Raji (cell line): Measurements from ENCODE around the gene PDE6C.

Source experiments
- POLR2A ChIP-seq: IDR thresholded peaks from 2 replicates; pipeline ENCODE4 v1.6.1; 2011; ENCODE audit warnings: low read depth, low read length, control low read depth; ENCODE audit not compliant: insufficient read depth

PDE6C gene

GRCh38 chr10:93589648-93590562, 22.4 kb upstream of the PDE6C start:
- no peak for TF ChIP-seq POLR2A

GRCh38 chr10:93590638-93591037, 21.7 kb upstream of the PDE6C start:
- TF ChIP-seq POLR2A = no peak

- TF ChIP-seq POLR2A = no peak
Measured at GRCh38 chr10:93591065-93591808, 21.1 kb upstream of the PDE6C start.

GRCh38 chr10:93593254-93593653, 19.1 kb upstream of the PDE6C start:
- no peak for TF ChIP-seq POLR2A

GRCh38 chr10:93593749-93594148, 18.6 kb upstream of the PDE6C start:
- TF ChIP-seq POLR2A = no peak

GRCh38 chr10:93594518-93594917, 17.8 kb upstream of the PDE6C start:
- no peak for TF ChIP-seq POLR2A

GRCh38 chr10:93595378-93596161, 16.8 kb upstream of the PDE6C start:
- TF ChIP-seq POLR2A = no peak

GRCh38 chr10:93596539-93596938, 15.8 kb upstream of the PDE6C start:
- TF ChIP-seq POLR2A = no peak

GRCh38 chr10:93597075-93597599, 15.2 kb upstream of the PDE6C start:
- no peak for TF ChIP-seq POLR2A

GRCh38 chr10:93598157-93598556, 14.2 kb upstream of the PDE6C start:
- TF ChIP-seq POLR2A = no peak

- no peak for TF ChIP-seq POLR2A
Measured at GRCh38 chr10:93599335-93599734, 13.0 kb upstream of the PDE6C start.

GRCh38 chr10:93599778-93600177, 12.6 kb upstream of the PDE6C start:
- TF ChIP-seq POLR2A = no peak

- no peak for TF ChIP-seq POLR2A
Measured at GRCh38 chr10:93600446-93601145, 11.7 kb upstream of the PDE6C start.

GRCh38 chr10:93601146-93601773, 11.1 kb upstream of the PDE6C start, which contains the start of gene RBP4:
TSS of gene RBP4 (minus strand) at chr10:93601235. CDS start at chr10:93601028, 207 bp downstream.
- TF ChIP-seq POLR2A = no peak

GRCh38 chr10:93601774-93602162, 10.6 kb upstream of the PDE6C start:
- TF ChIP-seq POLR2A = no peak

GRCh38 chr10:93603023-93603422, 9.3 kb upstream of the PDE6C start:
- no peak for TF ChIP-seq POLR2A
